HCT116 (cell line): ENCODE data around the gene EPHA10. TPM values are rescaled to one million over a fixed set of nuclear protein-coding genes. Genes with fewer than 3 reads are reported as not detected.
A peak's percentile ranks its signal among the peaks of the same experiment; 100 is the strongest.

Experiments
- ATAC-seq: fragments of 200-7000 bp; cut with Tn5 transposase; 2 replicates; pipeline ENCODE4 v1.9.1; 2020; ENCODE audit warnings: mild to moderate bottlenecking, moderate library complexity
- BruUV-seq: library from RNA; stranded (reverse); fragments of 400-500 nt; replicated peaks from 2 replicates; lab custom pipeline; 2021; lab: Mats Ljungman, UMichigan
- CTCF ChIA-PET: fragments of 300-600 bp; sonication (Branson Sonifier 250); formaldehyde crosslinking; loops from one replicate; lab custom pipeline; 2021; ENCODE audit warnings: antibody characterized with exemption; lab: Charles Lee
- POLR2A ChIA-PET: fragments of 300-600, 350-600 bp; sonication (Branson Sonifier 250); formaldehyde crosslinking; loops from one replicate; lab custom pipeline; 2021; ENCODE audit warnings: antibody characterized with exemption; lab: Charles Lee
- RAD21 ChIA-PET, 2 experiments: fragments of 300-600 bp; sonication (Branson Sonifier 250); formaldehyde crosslinking; loops; one replicate each; lab custom pipeline; 2023; ENCODE audit warnings: low total read pairs in 2 of 2; ENCODE audit not compliant: uncharacterized antibody in 2 of 2, unreplicated experiment in 2 of 2, low non-redundant PET in 1 of 2; lab: Charles Lee
- DNase-seq: peaks from one replicate; pipeline ENCODE4 v3.0.0-alpha.2; 2010; ENCODE audit warnings: low read depth, low spot score
- H2AFZ ChIP-seq: fragments of 200-600 bp; shearing (Covaris generic), sonication (generic); 2 replicates; pipeline ENCODE4 v1.6.1; 2017; ENCODE audit warnings: low read depth, mixed run types, mixed read lengths, antibody characterized with exemption, low read length; ENCODE audit not compliant: poor library complexity, severe bottlenecking
- H3K27ac ChIP-seq: 2 replicates; pipeline ENCODE4 v1.5.1; 2012; ENCODE audit warnings: low read depth, low read length
- H3K27me3 ChIP-seq: fragments of 200-600 bp; sonication (generic); 2 replicates; pipeline ENCODE4 v1.6.1; 2016; ENCODE audit warnings: mixed run types, low read length, mixed read lengths; ENCODE audit not compliant: insufficient read depth
- H3K36me3 ChIP-seq, 2 experiments: fragments of 200-500 bp in 1 of 2; fragments of 200-600 bp in 1 of 2; sonication (Bioruptor generic) in 1 of 2; sonication (generic) in 1 of 2; 2 replicates each; pipeline versions ENCODE4 v1.5.1 to v1.6.1; 2014 to 2016; ENCODE audit warnings: low read length in 2 of 2, inconsistent platforms in 1 of 2, mixed read lengths in 1 of 2, mixed run types in 1 of 2; ENCODE audit not compliant: insufficient read depth in 2 of 2, control insufficient read depth in 1 of 2
- H3K4me1 ChIP-seq, 2 experiments: fragments of 200-600 bp in 1 of 2; sonication (generic) in 1 of 2; 2 replicates each; pipeline versions ENCODE4 v1.5.1 to v1.6.1; 2012 to 2017; ENCODE audit warnings: low read length in 2 of 2, inconsistent platforms in 1 of 2, mild to moderate bottlenecking in 1 of 2, mixed read lengths in 1 of 2, mixed run types in 1 of 2, moderate library complexity in 1 of 2; ENCODE audit not compliant: insufficient read depth in 2 of 2, control insufficient read depth in 1 of 2
- H3K4me2 ChIP-seq: fragments of 200-600 bp; sonication (generic); 2 replicates; pipeline ENCODE4 v1.6.1; 2017; ENCODE audit warnings: mixed run types, low read length, mixed read lengths
- H3K4me3 ChIP-seq, 2 experiments: fragments of 200-600 bp in 1 of 2; sonication (generic) in 1 of 2; replicated peaks in 1 of 2; 2 replicates each; pipeline ENCODE4 v1.5.1; 2011 to 2016; ENCODE audit warnings: low read length in 2 of 2, control low read depth in 1 of 2, low read depth in 1 of 2, mild to moderate bottlenecking in 1 of 2, mixed read lengths in 1 of 2, mixed run types in 1 of 2
- H3K79me2 ChIP-seq: fragments of 200-600 bp; sonication (generic); 2 replicates; pipeline ENCODE4 v1.6.1; 2017; ENCODE audit warnings: mild to moderate bottlenecking, mixed run types, low read length, moderate library complexity, mixed read lengths; ENCODE audit not compliant: insufficient read depth
- H3K9ac ChIP-seq: fragments of 200-600 bp; sonication (generic); 2 replicates; pipeline ENCODE4 v1.6.1; 2016; ENCODE audit warnings: low read length, mixed read lengths
- H3K9me2 ChIP-seq: fragments of 200-600 bp; sonication (generic), shearing (Covaris generic); 2 replicates; pipeline ENCODE4 v1.6.1; 2017; ENCODE audit warnings: mixed run types, mild to moderate bottlenecking, moderate library complexity; ENCODE audit not compliant: insufficient read depth
- H3K9me3 ChIP-seq, 2 experiments: fragments of 200-500 bp in 1 of 2; fragments of 200-600 bp in 1 of 2; sonication (Bioruptor generic) in 1 of 2; sonication (generic) in 1 of 2; 2 replicates each; pipeline ENCODE4 v1.6.1; 2014 to 2017; ENCODE audit warnings: low read length in 2 of 2, mixed read lengths in 2 of 2, inconsistent platforms in 1 of 2, low read depth in 1 of 2, mild to moderate bottlenecking in 1 of 2, mixed run types in 1 of 2, moderate library complexity in 1 of 2; ENCODE audit not compliant: control insufficient read depth in 1 of 2, insufficient read depth in 1 of 2
- H4K20me1 ChIP-seq: fragments of 200-600 bp; sonication (generic), shearing (Covaris generic); 2 replicates; pipeline ENCODE4 v1.6.1; 2017; ENCODE audit warnings: mixed run types, mild to moderate bottlenecking, moderate library complexity; ENCODE audit not compliant: insufficient read depth
- CBX3 ChIP-seq: IDR thresholded peaks from 2 replicates; pipeline ENCODE4 v1.6.1; 2012; ENCODE audit warnings: low read depth
- ELF1 ChIP-seq: IDR thresholded peaks from 2 replicates; pipeline ENCODE4 v1.6.1; 2012; ENCODE audit warnings: low read depth, borderline replicate concordance
- JUND ChIP-seq: IDR thresholded peaks from 2 replicates; pipeline ENCODE4 v1.6.1; 2012
- POLR2A ChIP-seq: IDR thresholded peaks from 2 replicates; pipeline ENCODE4 v1.7.0; 2011; ENCODE audit warnings: borderline replicate concordance; ENCODE audit not compliant: insufficient read depth, insufficient read length; ENCODE audit errors: extremely low read depth
- POLR2AphosphoS5 ChIP-seq: IDR thresholded peaks from 2 replicates; pipeline ENCODE4 v1.6.1; 2011; ENCODE audit warnings: mild to moderate bottlenecking, low read depth, low read length, moderate library complexity
- SIN3A ChIP-seq: IDR thresholded peaks from 2 replicates; pipeline ENCODE4 v1.6.1; 2012; ENCODE audit warnings: low read depth
- SP1 ChIP-seq: IDR thresholded peaks from 2 replicates; pipeline ENCODE4 v1.6.1; 2012; ENCODE audit warnings: low read depth
- TCF7L2 ChIP-seq: IDR thresholded peaks from 2 replicates; pipeline ENCODE4 v1.7.0; 2011; ENCODE audit warnings: borderline replicate concordance, inconsistent platforms; ENCODE audit not compliant: insufficient read depth, insufficient read length; ENCODE audit errors: extremely low read depth
- YY1 ChIP-seq: IDR thresholded peaks from 2 replicates; pipeline ENCODE4 v1.6.1; 2011; ENCODE audit warnings: low read length, low read depth, moderate library complexity, mild to moderate bottlenecking; ENCODE audit not compliant: insufficient replicate concordance; ENCODE audit errors: extremely low read depth
- ZFX ChIP-seq: fragments of 450-650 bp; IDR thresholded peaks from 2 replicates; pipeline ENCODE4 v1.6.1; 2017
- intact Hi-C: fragments of 100-400 bp; cut with micrococcal nuclease; formaldehyde crosslinking; loops from 2 replicates; pipeline ENCODE4 v1.10.0; 2022
- total RNA-seq: library from RNA; stranded (reverse); gene quantifications from one replicate; pipeline ENCODE4 v1.2.1, GENCODE V29; 2021; ENCODE audit not compliant: unreplicated experiment
- TF ChIP-seq, protein P1 (sequence below): IDR thresholded peaks from 2 replicates; pipeline ENCODE4 v1.6.1; 2012

EPHA10 gene
- total RNA-seq, 1 experiment from 2014 or later, result 6.5 TPM

DNA sequence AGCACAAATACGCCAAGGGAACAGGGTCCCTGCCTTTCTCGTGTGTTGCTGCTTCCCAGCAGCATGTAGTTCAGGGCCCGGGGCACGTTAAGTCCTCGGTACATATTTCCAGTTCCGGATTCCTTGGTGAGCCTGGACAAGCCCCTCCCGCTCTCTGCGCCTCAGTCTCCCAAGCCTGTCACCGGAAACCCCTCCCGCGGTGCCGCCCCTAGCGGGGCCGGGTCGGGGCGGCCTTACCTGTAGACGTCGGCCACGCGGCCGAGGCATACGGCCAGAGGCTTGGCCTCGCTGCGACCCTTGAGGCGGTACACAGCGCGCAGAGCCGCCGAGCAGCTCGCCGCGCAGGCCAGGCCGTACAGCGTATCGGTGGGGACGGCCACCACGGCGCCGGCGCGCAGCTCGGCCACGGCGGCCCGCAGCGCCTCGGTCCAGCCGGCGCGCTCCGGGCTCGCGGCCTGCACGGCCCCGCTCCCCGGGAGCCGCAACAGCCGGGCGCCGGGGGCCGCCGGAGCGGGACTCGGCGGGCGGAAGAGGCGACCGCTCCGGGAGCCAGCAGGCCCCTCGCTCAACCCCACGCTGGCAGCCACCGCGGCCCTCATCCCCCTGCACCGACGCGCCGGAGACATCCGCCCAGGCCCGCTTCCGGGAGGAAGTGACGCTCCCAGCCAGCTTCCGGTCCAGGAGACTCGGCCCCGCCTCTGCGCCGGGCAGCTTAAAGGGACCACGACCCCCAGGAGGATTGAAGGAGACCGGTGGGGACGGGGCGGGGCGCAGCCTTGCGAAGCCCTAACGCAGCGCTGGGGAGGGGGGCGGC lies 42.8 kb upstream of the EPHA10 start, which contains the start of the genes C1orf122 and YRDC:
TSS of gene C1orf122 (plus strand) at position 236 of the 814 bp plus-strand sequence. CDS start 615 bp downstream, outside the sequence.
TSS of gene YRDC (minus strand) at position 654 of the 814 bp plus-strand sequence. CDS start at position 626, 28 bp downstream.
- Histone ChIP-seq H3K36me3 (peaks cover 36 to 41% of the 10 kb centered on the region in 2 experiments), H2AFZ (no peak within 1 kb of the TSS), H3K79me2 (peaks cover 65% of the 10 kb centered on the region), H3K27ac (peak within 1 kb of the TSS; percentile 93), H3K9me2 (no peaks in the 10 kb centered on the region), H3K9me3 (no peaks in the 10 kb centered on the region), H4K20me1 (peaks cover 24% of the 10 kb centered on the region; the same call in 1 of the 2 replicates), H3K9ac (peak within 1 kb of the TSS; percentile 81), H3K4me3 (peak within 1 kb of the TSS; percentile 78 to 98), H3K4me2 (peak within 1 kb of the TSS; percentile 95), H3K4me1 (peaks cover 16 to 37% of the 10 kb centered on the region in 2 experiments), H3K27me3 (no peaks in the 10 kb centered on the region)
- DNase-seq, result peak; percentile 77
- peak; percentile 81 for TF ChIP-seq SIN3A
- TF ChIP-seq SP1, result peak; percentile 88
- TF ChIP-seq POLR2AphosphoS5, result peak; percentile 73
- peak; percentile 99 for TF ChIP-seq ZFX
- TF ChIP-seq, protein P1, sequence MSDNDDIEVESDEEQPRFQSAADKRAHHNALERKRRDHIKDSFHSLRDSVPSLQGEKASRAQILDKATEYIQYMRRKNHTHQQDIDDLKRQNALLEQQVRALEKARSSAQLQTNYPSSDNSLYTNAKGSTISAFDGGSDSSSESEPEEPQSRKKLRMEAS, result peak; percentile 88
- TF ChIP-seq POLR2A, result peak; percentile 71
- peak; percentile 80 for TF ChIP-seq ELF1
- peak; percentile 6 for TF ChIP-seq TCF7L2
- no peak for TF ChIP-seq CBX3
- TF ChIP-seq JUND, result no peak
- peak; percentile 26 for TF ChIP-seq YY1
- ChIA-PET RAD21 (interaction anchor here (1.0 to 1.4 kb wide), 2 partner anchors 52 kb away, joined by 4 read pairs; partner anchors contain the start of gene MTF1 (in 2 of the 2)), POLR2A (interaction anchor here (0.6 to 3.1 kb wide), 14 partner anchors 9 to 333 kb away, joined by 3 to 10 read pairs (median 3); partner anchors contain the start of genes CDCA8, EPHA10, MTF1 and SF3A3), CTCF (interaction anchor here (0.6 to 1.1 kb wide), 2 partner anchors 52 to 116 kb away, joined by 3 to 7 read pairs; partner anchors contain the start of gene MTF1)
- intact Hi-C loops, result loop anchor here (1.0 kb wide), 2 partner anchors 53 to 116 kb away; no protein-coding TSS in a partner anchor
- no TSS peak for BruUV-seq
- peak; percentile 84 for ATAC-seq
